K562 (cell line): ENCODE data around the gene MAPKAPK3. TPM values are rescaled to one million over a fixed set of nuclear protein-coding genes. Genes with fewer than 3 reads are reported as not detected.

ENCODE experiments used
- BCOR ChIP-seq: fragments of 450-650 bp; IDR thresholded peaks from 2 replicates; pipeline ENCODE4 v1.6.1; 2016
- BRF1 ChIP-seq: IDR thresholded peaks from 3 replicates; pipeline ENCODE4 v1.6.1; 2011; ENCODE audit warnings: borderline replicate concordance, mild to moderate bottlenecking; ENCODE audit not compliant: insufficient read length; ENCODE audit errors: extremely low read depth
- ERF ChIP-seq: fragments of 450-650 bp; formaldehyde crosslinking; IDR thresholded peaks from 2 replicates; pipeline ENCODE4 v1.4.0; 2020; ENCODE audit warnings: mild to moderate bottlenecking, mixed read lengths
- IFI16 ChIP-seq: fragments of 250-450 bp; sonication (Bioruptor Pico); IDR thresholded peaks from 2 replicates; pipeline ENCODE4 v2.1.2; 2022; ENCODE audit warnings: mild to moderate bottlenecking, inconsistent platforms
- KAT2B ChIP-seq: IDR thresholded peaks from one replicate; pipeline ENCODE4 v1.6.1; 2012; ENCODE audit warnings: low read depth, mild to moderate bottlenecking, control low read depth, inconsistent platforms, low read length, moderate library complexity
- POLR2B ChIP-seq: fragments of 450-650 bp; IDR thresholded peaks from 2 replicates; pipeline ENCODE4 v1.6.1; 2018; ENCODE audit warnings: low read depth; ENCODE audit not compliant: partially characterized antibody
- SNAPC5 ChIP-seq: fragments of 250-450 bp; sonication (Bioruptor Pico); IDR thresholded peaks from 2 replicates; pipeline ENCODE4 v1.8.0; 2021; ENCODE audit warnings: moderate library complexity, mild to moderate bottlenecking, inconsistent platforms
- SRSF9 ChIP-seq: fragments of 200-400 bp; formaldehyde crosslinking; IDR thresholded peaks from 2 replicates; pipeline ENCODE4 v1.6.1; 2017; ENCODE audit warnings: low read depth, low read length, borderline replicate concordance
- TRIM28 ChIP-seq: fragments of 450-650 bp; IDR thresholded peaks from 2 replicates; pipeline ENCODE4 v1.6.1; 2017
- UBTF ChIP-seq, 2 experiments: IDR thresholded peaks; 2 replicates each; pipeline ENCODE4 v1.6.1; 2012; ENCODE audit warnings: improper control_type of control experiment in 2 of 2, low read depth in 2 of 2, low read length in 2 of 2, borderline replicate concordance in 1 of 2
- ZKSCAN3 ChIP-seq: fragments of 250-450 bp; sonication (Bioruptor Pico); IDR thresholded peaks from 2 replicates; pipeline ENCODE4 v1.4.0; 2020
- ZNF511 ChIP-seq: sonication (generic); formaldehyde crosslinking; IDR thresholded peaks from 2 replicates; pipeline ENCODE4 v1.8.0; 2022; ENCODE audit warnings: mild to moderate bottlenecking, missing genetic modification reagents
- ZNF57 ChIP-seq: fragments of 450-650 bp; formaldehyde crosslinking; IDR thresholded peaks from 2 replicates; pipeline ENCODE4 v1.4.0; 2020; ENCODE audit warnings: mild to moderate bottlenecking, moderate library complexity
- polyA plus RNA-seq, 8 experiments: library from polyadenylated mRNA; depleted of rRNA in 4 of 8; stranded (reverse) in 5 of 8; unstranded in 3 of 8; fragments of >200 nt; fragmentation: Nextera tagmentation in 2 of 8; fragmentation: Illumina TruSeq in 1 of 8; extraction: Ambion mirVana in 2 of 8; extraction: Trizol in 1 of 8; gene quantifications; 2 replicates each; pipeline versions ENCODE4 v1.2.1 to v1.2.3, GENCODE V29; 2011 to 2014; ENCODE audit warnings: inconsistent platforms in 1 of 8, missing spikeins in 1 of 8
- total RNA-seq, 7 experiments: library from RNA; depleted of rRNA in 6 of 7; stranded (reverse); fragments of >200 nt in 6 of 7; fragmentation: Illumina TruSeq in 2 of 7; extraction: Trizol in 2 of 7; gene quantifications; 2 replicates each; pipeline versions ENCODE4 v1.2.1 to v1.2.3, GENCODE V29; 2011 to 2021; ENCODE audit warnings: low replicate concordance in 1 of 7

MAPKAPK3 gene
- total and polyA plus RNA-seq, 9 of the 15 experiments (the other 6 are each of a cell fraction or from before 2014, with no cell fraction given), result 8.0 to 56.4 (median 41.2) TPM

- peak; percentile 73 for TF ChIP-seq POLR2B
- no peak for TF ChIP-seq TRIM28
- TF ChIP-seq SRSF9, result no peak
- TF ChIP-seq ZKSCAN3 (CRISPR knock-in tag), result no peak
- TF ChIP-seq BRF1, result no peak
- no peak for TF ChIP-seq UBTF (IDR thresholded peaks at IDR 0.05; ENCODE audit: borderline replicate concordance in 1 of 2, low read depth in 2 of 2, low read length in 2 of 2)
- TF ChIP-seq ZNF511 (CRISPR knock-in tag), result no peak
- no peak for TF ChIP-seq KAT2B
- no peak for TF ChIP-seq BCOR
- no peak for TF ChIP-seq ZNF57 (CRISPR knock-in tag)
- no peak for TF ChIP-seq SNAPC5 (CRISPR knock-in tag)
- no peak for TF ChIP-seq IFI16 (CRISPR knock-in tag)
- peak; percentile 69; the same call in 1 of the 2 replicates for TF ChIP-seq ERF (CRISPR knock-in tag)
Measured at GRCh38 chr3:50604628-50605588, 12.0 kb upstream of the MAPKAPK3 start (continued).
